Esophagus muscularis mucosa (tissue), 4 donors: ENCODE data around the gene GAP43.

Experiments used
- CTCF ChIP-seq, 3 experiments: fragments of 200-600 bp in 2 of 3; fragments of 450-650 bp in 1 of 3; sonication (generic) in 2 of 3; IDR thresholded peaks; one replicate each; pipeline ENCODE4 v1.5.1; 2017 to 2019; ENCODE audit warnings: antibody characterized with exemption in 3 of 3, mild to moderate bottlenecking in 2 of 3, moderate library complexity in 1 of 3
- EP300 ChIP-seq: sonication (generic); formaldehyde crosslinking; IDR thresholded peaks from one replicate; pipeline ENCODE4 v1.6.1; 2017; ENCODE audit warnings: antibody characterized with exemption
- POLR2A ChIP-seq: fragments of 450-650 bp; IDR thresholded peaks from one replicate; pipeline ENCODE4 v1.6.1; 2017; ENCODE audit warnings: antibody characterized with exemption, moderate library complexity, mild to moderate bottlenecking, low read depth
- POLR2AphosphoS5 ChIP-seq, 2 donors: sonication (generic); formaldehyde crosslinking; IDR thresholded peaks; one replicate each; pipeline ENCODE4 v1.6.1; 2017; ENCODE audit warnings: antibody characterized with exemption in 2 of 2

- TF ChIP-seq CTCF (IDR thresholded peaks at IDR 0.05) (no peak), POLR2A (no peak), EP300 (no peak), POLR2AphosphoS5 (IDR thresholded peaks at IDR 0.05) (no peak)
These were observed 66.6 kb downstream of the GAP43 start for GRCh38 chr3:115689928-115690327.
